ENCODE data around the gene SLMAP. TPM values are rescaled to one million over a fixed set of nuclear protein-coding genes. Genes with fewer than 3 reads are reported as not detected.

The SLMAP gene
- total and polyA plus RNA-seq, 2 of the 13 experiments (the other 11 are each of a cell fraction or from before 2014, with no cell fraction given) = 24.0 to 48.3 TPM

- TF ChIP-seq ZBTB33 (CRISPR knock-in tag; IDR thresholded peaks at IDR 0.05) (0 out of 2 replicates have a peak, but pooled peaks have one; percentile 40), BCL6 (CRISPR knock-in tag; IDR thresholded peaks at IDR 0.05) (0 out of 2 replicates have a peak, but pooled peaks have one; percentile 18), NFYB (CRISPR knock-in tag; IDR thresholded peaks at IDR 0.05) (no peak), PRPF4 (IDR thresholded peaks at IDR 0.05; ENCODE audit: low read depth, low read length, poor library complexity, severe bottlenecking) (peak; percentile 22), CEBPG (CRISPR knock-in tag; IDR thresholded peaks at IDR 0.05) (no peak), ARID5B (CRISPR knock-in tag; IDR thresholded peaks at IDR 0.05) (peak; percentile 57), GFI1 (CRISPR knock-in tag; IDR thresholded peaks at IDR 0.05; ENCODE audit: borderline replicate concordance) (no peak), POLR2AphosphoS2 (IDR thresholded peaks at IDR 0.05; ENCODE audit: low read depth, low read length) (0 out of 2 replicates have a peak, but pooled peaks have one; percentile 46), MAFF (IDR thresholded peaks at IDR 0.05; ENCODE audit: low read depth, low read length) (peak; percentile 93), RBM22 (optimal IDR thresholded peaks at IDR 0.05; ENCODE audit: low read length) (peak; percentile 82), GATAD2A (CRISPR knock-in tag; IDR thresholded peaks at IDR 0.05) (peak; percentile 52; the same call in 1 of the 2 replicates), ZKSCAN5 (CRISPR knock-in tag; IDR thresholded peaks at IDR 0.05) (no peak), HOMEZ (CRISPR knock-in tag; IDR thresholded peaks at IDR 0.05; ENCODE audit: low read depth) (peak; percentile 44; the same call in 1 of the 2 replicates), ZNF513 (CRISPR knock-in tag; conservative IDR thresholded peaks at IDR 0.05) (no peak), WIZ (CRISPR knock-in tag; IDR thresholded peaks at IDR 0.05) (no peak), ZBTB38 (CRISPR knock-in tag; IDR thresholded peaks at IDR 0.05) (no peak), ZNF614 (CRISPR knock-in tag; IDR thresholded peaks at IDR 0.05; ENCODE audit: borderline replicate concordance) (0 out of 2 replicates have a peak, but pooled peaks have one; percentile 17), SP5 (CRISPR knock-in tag; IDR thresholded peaks at IDR 0.05; ENCODE audit: borderline replicate concordance, low read depth) (no peak), SMAD3 (CRISPR knock-in tag; IDR thresholded peaks at IDR 0.05) (no peak), RARA (CRISPR knock-in tag; IDR thresholded peaks at IDR 0.05) (peak; percentile 39; the same call in 1 of the 2 replicates)
These were observed 54.5 kb downstream of the SLMAP start (continued) for GRCh38 chr3:57810471-57811137.
